ENCODE results near the gene FARSA.

DNA sequence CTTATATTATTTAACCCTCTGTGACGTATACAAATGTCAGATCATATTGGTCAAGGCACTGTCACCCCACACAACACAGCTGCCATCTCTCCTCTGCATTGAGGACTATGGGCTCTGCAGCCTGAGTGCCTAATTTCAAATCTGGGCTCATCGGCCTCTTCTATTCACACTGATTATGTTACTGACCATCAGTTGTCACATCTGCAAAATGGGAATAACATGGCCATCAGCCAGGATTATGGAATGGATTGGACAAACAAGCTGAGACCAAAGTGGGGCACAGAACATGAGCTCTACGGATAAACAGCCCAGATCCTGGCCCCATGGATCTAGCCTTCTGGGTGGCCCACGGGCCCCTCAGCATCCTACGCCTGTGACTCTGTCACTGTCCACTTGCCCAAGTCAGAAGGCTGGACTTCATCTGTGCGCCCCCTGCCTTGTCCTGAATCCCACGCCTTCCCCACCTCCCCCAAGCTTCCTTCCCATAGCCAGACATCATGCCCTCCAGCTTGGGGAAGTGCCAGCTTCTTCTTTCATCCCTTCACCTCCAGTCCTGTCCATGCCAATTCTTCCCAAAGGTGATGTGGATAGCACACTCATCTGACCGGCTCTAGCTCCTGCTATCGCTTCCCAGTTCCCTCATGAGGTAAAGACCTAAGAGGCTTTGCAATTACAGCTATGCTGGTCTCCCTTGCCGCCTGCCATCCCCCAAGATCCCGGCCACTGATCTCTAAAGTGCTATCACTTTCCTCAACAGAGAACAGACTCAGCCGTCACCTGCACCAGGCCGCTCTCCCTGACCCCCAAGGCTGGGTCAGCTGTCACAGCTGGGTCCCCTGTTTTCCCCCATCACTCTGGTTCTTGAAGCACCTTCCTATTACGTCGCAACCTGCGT, 872 bp downstream of the FARSA start:
- TF ChIP-seq EZH2 (IDR thresholded peaks at IDR 0.05; ENCODE audit: insufficient read depth, poor library complexity, severe bottlenecking) (no peak), EZH2phosphoT487 (IDR thresholded peaks at IDR 0.05; ENCODE audit: insufficient read depth, low read depth) (no peak)

Data from GM23248 (cell line).